Airway epithelial cell (primary cell): ENCODE data around the gene TOMT. TPM values are rescaled to one million over a fixed set of nuclear protein-coding genes. Genes with fewer than 3 reads are reported as not detected.

Experiments used
- total RNA-seq: library from RNA; depleted of rRNA; stranded (reverse); fragments of >200 nt; gene quantifications from 2 replicates; pipeline ENCODE4 v1.2.3, GENCODE V29; 2015

Gene TOMT, protein sequence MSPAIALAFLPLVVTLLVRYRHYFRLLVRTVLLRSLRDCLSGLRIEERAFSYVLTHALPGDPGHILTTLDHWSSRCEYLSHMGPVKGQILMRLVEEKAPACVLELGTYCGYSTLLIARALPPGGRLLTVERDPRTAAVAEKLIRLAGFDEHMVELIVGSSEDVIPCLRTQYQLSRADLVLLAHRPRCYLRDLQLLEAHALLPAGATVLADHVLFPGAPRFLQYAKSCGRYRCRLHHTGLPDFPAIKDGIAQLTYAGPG
- not detected in 2 replicates for total RNA-seq

DNA sequence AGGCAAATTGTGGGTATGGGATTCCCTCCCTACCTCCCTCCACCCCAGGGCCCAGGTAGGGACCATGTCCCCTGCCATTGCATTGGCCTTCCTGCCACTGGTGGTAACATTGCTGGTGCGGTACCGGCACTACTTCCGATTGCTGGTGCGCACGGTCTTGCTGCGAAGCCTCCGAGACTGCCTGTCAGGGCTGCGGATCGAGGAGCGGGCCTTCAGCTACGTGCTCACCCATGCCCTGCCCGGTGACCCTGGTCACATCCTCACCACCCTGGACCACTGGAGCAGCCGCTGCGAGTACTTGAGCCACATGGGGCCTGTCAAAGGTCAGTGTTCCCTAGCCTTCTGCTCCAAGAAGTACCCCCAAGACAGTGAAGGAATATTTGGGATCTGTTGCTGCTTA is at the start of gene TOMT:
Gene TOMT, plus strand, starts transcription at position 37 of the 400 bp plus-strand sequence. Its CDS starts 28 bp downstream, at position 65.

DNA sequence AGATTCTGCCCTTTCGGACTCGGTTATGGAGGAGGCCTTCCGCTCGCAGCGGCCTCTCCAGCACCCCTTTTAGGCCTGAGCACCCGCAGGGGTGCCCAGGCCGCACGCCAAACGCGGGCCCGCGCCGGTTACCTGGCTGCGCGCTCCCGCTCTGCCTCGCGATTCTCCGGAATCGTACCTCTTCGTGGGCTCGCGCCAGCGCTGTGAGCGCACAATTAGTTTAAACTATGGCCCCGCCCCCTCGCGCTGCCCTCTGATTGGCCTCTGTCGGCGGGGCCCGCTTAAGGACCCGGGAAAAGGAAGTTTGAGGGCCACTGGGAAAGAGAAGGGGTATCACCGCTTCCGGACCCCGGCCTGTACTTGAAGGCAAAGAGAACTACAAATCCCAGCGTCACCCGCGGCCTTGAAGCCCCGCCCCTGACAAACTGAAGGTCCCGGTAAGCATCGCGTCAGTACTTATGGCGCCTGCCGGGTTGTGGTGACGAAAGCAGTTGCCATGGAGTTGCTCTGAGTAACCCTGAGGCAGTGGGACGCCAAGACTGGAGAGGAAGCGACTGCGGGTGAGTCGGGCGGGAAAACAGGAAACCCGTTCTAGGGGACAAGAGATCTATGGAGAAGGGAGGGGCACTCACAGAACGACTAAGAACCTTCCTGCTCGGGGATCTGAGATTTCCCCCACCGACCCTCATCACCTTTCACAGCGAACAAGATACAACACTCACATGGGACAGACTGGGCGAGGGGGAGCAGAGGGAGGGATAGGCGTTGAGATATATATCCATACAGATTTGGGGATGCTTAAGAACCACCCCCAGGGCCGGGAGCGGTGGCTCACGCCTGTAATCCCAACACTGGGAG is 25.2 kb upstream of the TOMT start, which contains the start of the genes LRRC51 and NUMA1:
Gene LRRC51, plus strand, starts transcription at position 525 of the 858 bp plus-strand sequence. CDS start 8,234 bp downstream, outside the sequence.
Gene NUMA1, minus strand, starts transcription at position 217 of the 858 bp plus-strand sequence. CDS start 44,599 bp downstream, outside the sequence.

DNA sequence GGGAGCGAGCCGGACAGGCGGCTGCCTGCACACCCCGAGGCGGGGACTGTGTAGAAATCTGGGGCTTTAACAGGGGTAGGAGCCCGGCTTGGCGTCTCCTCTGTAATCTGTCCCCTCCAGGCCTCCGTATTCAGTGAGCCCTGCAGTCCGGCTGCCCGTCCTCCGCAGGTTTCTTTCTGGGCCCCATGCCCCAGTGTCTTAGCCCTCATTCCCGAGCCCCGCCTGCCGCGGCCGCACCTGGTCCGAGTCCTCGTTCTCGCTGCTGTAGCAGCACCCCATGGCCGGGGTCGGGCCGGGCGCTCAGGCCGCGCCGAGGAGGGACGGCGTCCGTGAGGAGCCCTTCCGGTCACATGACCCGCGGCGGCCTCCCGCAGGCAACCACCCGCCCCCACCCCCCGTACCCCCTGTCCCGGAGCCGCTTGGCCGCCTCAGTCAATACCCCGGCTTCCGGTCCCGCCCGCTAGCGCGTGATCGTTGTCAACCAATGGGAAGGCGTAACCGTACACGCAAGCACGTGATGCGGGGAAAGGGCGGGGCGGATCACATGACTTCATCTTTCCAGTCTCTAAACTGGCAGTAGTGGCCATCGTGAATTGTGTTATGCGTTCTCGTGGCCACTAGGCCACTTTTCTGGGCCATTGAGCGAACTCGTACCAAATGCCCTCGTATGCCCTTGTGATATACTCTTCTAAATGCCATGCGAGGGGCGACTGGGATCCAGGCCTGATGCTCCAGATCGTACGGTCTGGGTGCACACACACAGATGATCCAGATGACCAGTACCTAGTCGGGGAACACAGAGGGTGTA is 2.6 kb upstream of the TOMT start, which contains the start of gene LAMTOR1:
Gene LAMTOR1, minus strand, starts transcription at position 352 of the 808 bp plus-strand sequence. Its CDS starts 73 bp downstream, at position 279.

DNA sequence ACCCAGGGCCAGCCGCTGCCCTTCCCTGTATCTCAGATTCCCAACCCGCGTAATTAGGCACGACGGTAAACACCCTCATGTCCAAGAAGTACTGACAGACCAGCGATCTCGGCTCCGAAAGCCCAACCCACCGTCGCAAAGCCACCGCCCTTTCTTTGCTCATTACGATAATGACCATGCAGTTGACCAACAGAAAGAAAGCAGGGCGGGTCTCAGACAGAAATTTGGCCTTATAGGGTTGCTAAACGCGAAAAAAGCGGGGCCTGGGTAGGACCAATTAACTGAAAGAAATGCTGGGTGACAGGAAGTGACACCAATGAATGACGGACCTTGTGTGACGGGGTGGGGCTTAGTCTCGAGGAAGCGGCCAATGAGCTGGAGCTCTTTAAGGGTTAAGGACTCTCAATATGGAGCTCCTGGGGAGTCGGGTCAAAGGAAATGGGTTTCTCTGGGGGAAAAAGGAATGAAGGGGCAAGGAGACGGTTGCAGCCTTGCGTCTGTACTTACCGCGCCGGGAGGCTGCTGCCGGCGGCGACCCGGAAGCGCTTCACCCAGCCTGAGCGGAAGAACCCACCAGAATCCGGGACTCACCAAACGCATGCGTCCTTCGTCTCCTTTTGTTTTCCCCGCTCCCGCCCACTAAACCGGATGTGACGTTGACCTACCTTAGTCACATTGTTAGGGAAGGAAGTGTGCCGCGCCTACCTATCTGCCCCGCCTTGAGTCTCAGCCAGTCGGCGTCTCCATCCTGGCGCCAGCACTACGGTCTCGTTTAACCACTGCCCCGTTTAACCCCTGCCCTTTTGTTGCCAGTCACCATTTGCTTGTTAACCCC is 6.6 kb downstream of the TOMT start, which contains the start of gene ANAPC15:
Gene ANAPC15, minus strand, starts transcription at position 553 of the 835 bp plus-strand sequence. CDS start 1,419 bp downstream, outside the sequence.

DNA sequence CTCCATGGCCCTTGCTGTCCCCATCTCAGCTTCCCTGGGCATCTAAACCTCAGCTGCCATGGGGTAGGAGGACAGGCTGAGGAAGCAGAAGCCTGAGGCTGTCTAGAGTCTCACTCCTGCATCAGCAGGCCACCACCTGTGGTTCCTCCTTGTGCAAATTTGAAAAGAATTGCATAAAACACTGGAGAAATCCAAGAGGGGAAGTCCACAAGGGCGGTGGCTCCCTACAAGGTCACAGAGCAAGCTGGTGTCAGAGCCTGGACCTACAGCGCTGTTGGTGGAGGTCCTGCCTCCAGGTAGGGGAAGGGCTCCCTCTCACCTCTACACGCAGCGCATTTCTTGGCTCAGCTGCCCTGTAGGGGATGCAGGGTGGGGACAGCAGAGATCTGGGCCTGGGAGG is 29.7 kb downstream of the TOMT start, which contains the start of gene FOLR3:
Gene FOLR3, plus strand, starts transcription at position 253 of the 400 bp plus-strand sequence. CDS start 228 bp downstream, outside the sequence.

Other genes with a start within 250 kb of the TOMT start
- not detected in 2 replicates for gene DEFB131B, start 227.5 kb upstream of the TOMT start, total RNA-seq
- 2.2 and 4.7 TPM in 2 replicates for gene XNDC1N, start 177.3 kb upstream of the TOMT start, total RNA-seq
- gene RNF121, start 176.9 kb upstream of the TOMT start, total RNA-seq, result 25.0 and 25.3 TPM in 2 replicates
- gene IL18BP, start 107.0 kb upstream of the TOMT start, total RNA-seq, result 1.2 and 1.9 TPM in 2 replicates
- 109 and 146 TPM in 2 replicates for gene NUMA1, start 25.4 kb upstream of the TOMT start, total RNA-seq
- 4.6 and 6.1 TPM in 2 replicates for gene LRRC51, start 25.1 kb upstream of the TOMT start, total RNA-seq
- 139 and 169 TPM in 2 replicates for gene LAMTOR1, start 2.6 kb upstream of the TOMT start, total RNA-seq
- 52.9 and 71.1 TPM in 2 replicates for gene ANAPC15, start 6.8 kb downstream of the TOMT start, total RNA-seq
- 0.21 TPM in 1 of 2 replicates, not detected in the other for gene FOLR3, start 29.8 kb downstream of the TOMT start, total RNA-seq
- gene FOLR1, start 86.2 kb downstream of the TOMT start, total RNA-seq, result 0.63 TPM in 1 of 2 replicates, not detected in the other
- not detected in 2 replicates for gene FOLR2, start 110.9 kb downstream of the TOMT start, total RNA-seq
- gene INPPL1, start 118.8 kb downstream of the TOMT start, total RNA-seq, result 26.1 and 37.9 TPM in 2 replicates
- gene PHOX2A, start 138.3 kb downstream of the TOMT start, total RNA-seq, result not detected in 2 replicates